IMR-90 (cell line): ENCODE data around the gene ECSIT. TPM values are rescaled to one million over a fixed set of nuclear protein-coding genes. Genes with fewer than 3 reads are reported as not detected.

Experiments
- ATAC-seq: fragments of 200-7000 bp; cut with Tn5 transposase; 2 replicates; pipeline ENCODE4 v1.9.1; 2020; ENCODE audit warnings: low read depth, mild to moderate bottlenecking, moderate library complexity
- BruUV-seq: library from RNA; stranded (reverse); fragments of 400-500 nt; replicated peaks from 2 replicates; lab custom pipeline; 2021; lab: Mats Ljungman, UMichigan
- CTCF ChIA-PET: fragments of 300-600 bp; formaldehyde crosslinking; extraction: SDS; loops from one replicate; lab custom pipeline; 2021; ENCODE audit warnings: antibody characterized with exemption; lab: Yijun Ruan, JAX
- POLR2A ChIA-PET: fragments of 300-600 bp; sonication (Branson Sonifier 250); formaldehyde crosslinking; loops from one replicate; lab custom pipeline; 2022; ENCODE audit warnings: antibody characterized with exemption; ENCODE audit not compliant: unreplicated experiment; lab: Charles Lee
- DNase-seq: peaks from one replicate; pipeline ENCODE4 v3.0.0; 2013
- H2AFZ ChIP-seq: replicated peaks from 2 replicates; pipeline ENCODE3; 2013; ENCODE audit warnings: low read length, mild to moderate bottlenecking; ENCODE audit not compliant: poor library complexity
- H2AK5ac ChIP-seq: 2 replicates; pipeline ENCODE4 v1.6.1; 2013; ENCODE audit warnings: low read depth, low read length, inconsistent platforms
- H2AK9ac ChIP-seq: replicated peaks from 2 replicates; pipeline ENCODE3; 2013; ENCODE audit warnings: mild to moderate bottlenecking, low read depth, low read length, moderate library complexity; ENCODE audit not compliant: poor library complexity
- H2BK120ac ChIP-seq: 2 replicates; pipeline ENCODE4 v1.6.1; 2013; ENCODE audit warnings: low read depth, low read length, inconsistent platforms
- H2BK15ac ChIP-seq: 3 replicates; pipeline ENCODE4 v1.6.1; 2013; ENCODE audit warnings: low read depth, low read length, inconsistent platforms
- H2BK20ac ChIP-seq: 2 replicates; pipeline ENCODE4 v1.6.1; 2013; ENCODE audit warnings: low read depth, mild to moderate bottlenecking, inconsistent platforms, low read length, moderate library complexity
- H2BK5ac ChIP-seq: 2 replicates; pipeline ENCODE4 v1.6.1; 2013; ENCODE audit warnings: mild to moderate bottlenecking, low read depth, low read length, inconsistent platforms; ENCODE audit not compliant: poor library complexity, severe bottlenecking
- H3K14ac ChIP-seq: replicated peaks from 2 replicates; pipeline ENCODE4 v1.6.1; 2013; ENCODE audit warnings: low read depth, low read length, inconsistent platforms
- H3K18ac ChIP-seq: 2 replicates; pipeline ENCODE4 v1.6.1; 2013; ENCODE audit warnings: low read depth, low read length, control low read depth
- H3K23ac ChIP-seq: 2 replicates; pipeline ENCODE4 v1.6.1; 2013; ENCODE audit warnings: low read depth, low read length, inconsistent platforms
- H3K27ac ChIP-seq: 2 replicates; pipeline ENCODE4 v1.5.1; 2013; ENCODE audit warnings: mild to moderate bottlenecking, control low read depth, low read length; ENCODE audit not compliant: insufficient read depth
- H3K27me3 ChIP-seq: 2 replicates; pipeline ENCODE4 v1.6.1; 2013; ENCODE audit warnings: low read length; ENCODE audit not compliant: control insufficient read depth, insufficient read depth
- H3K36me3 ChIP-seq: 2 replicates; pipeline ENCODE4 v1.6.1; 2013; ENCODE audit warnings: low read length, mixed read lengths; ENCODE audit not compliant: control insufficient read depth, insufficient read depth
- H3K4ac ChIP-seq: 2 replicates; pipeline ENCODE4 v1.6.1; 2013; ENCODE audit warnings: low read depth, low read length, inconsistent platforms
- H3K4me1 ChIP-seq: 2 replicates; pipeline ENCODE4 v1.6.1; 2013; ENCODE audit warnings: low read length, mixed read lengths; ENCODE audit not compliant: control insufficient read depth, insufficient read depth
- H3K4me2 ChIP-seq: 2 replicates; pipeline ENCODE4 v1.6.1; 2013; ENCODE audit warnings: low read depth, mild to moderate bottlenecking, control low read depth, low read length, moderate library complexity
- H3K4me3 ChIP-seq: 2 replicates; pipeline ENCODE4 v1.5.1; 2013; ENCODE audit warnings: low read depth, mild to moderate bottlenecking, control low read depth, low read length, moderate library complexity; ENCODE audit not compliant: insufficient read depth
- H3K56ac ChIP-seq: 2 replicates; pipeline ENCODE4 v1.6.1; 2013; ENCODE audit warnings: low read length, inconsistent platforms; ENCODE audit not compliant: insufficient read depth; ENCODE audit errors: extremely low read depth
- H3K79me1 ChIP-seq, 2 experiments: 2 replicates each; pipeline ENCODE4 v1.6.1; 2013; ENCODE audit warnings: low read length in 2 of 2, inconsistent platforms in 1 of 2, low read depth in 1 of 2
- H3K9ac ChIP-seq: 2 replicates; pipeline ENCODE4 v1.6.1; 2013; ENCODE audit warnings: low read depth, low read length, control low read depth
- H3K9me1 ChIP-seq: 2 replicates; pipeline ENCODE4 v1.6.1; 2013; ENCODE audit warnings: low read length, inconsistent platforms; ENCODE audit not compliant: insufficient read depth
- H3K9me3 ChIP-seq: 2 replicates; pipeline ENCODE4 v1.6.1; 2013; ENCODE audit warnings: low read length; ENCODE audit not compliant: control insufficient read depth, insufficient read depth
- H4K20me1 ChIP-seq: 2 replicates; pipeline ENCODE4 v1.6.1; 2013; ENCODE audit warnings: low read length, inconsistent platforms; ENCODE audit not compliant: insufficient read depth
- H4K5ac ChIP-seq: 2 replicates; pipeline ENCODE4 v1.6.1; 2013; ENCODE audit warnings: mild to moderate bottlenecking, low read depth, low read length, control low read depth
- H4K8ac ChIP-seq, 2 experiments: 2 replicates each; pipeline ENCODE4 v1.6.1; 2013; ENCODE audit warnings: low read depth in 2 of 2, low read length in 2 of 2, control low read depth in 1 of 2, inconsistent platforms in 1 of 2
- H4K91ac ChIP-seq: 2 replicates; pipeline ENCODE4 v1.6.1; 2013; ENCODE audit warnings: low read depth, low read length, inconsistent platforms; ENCODE audit not compliant: insufficient read depth
- BHLHE40 ChIP-seq: fragments of 150-350 bp; IDR thresholded peaks from 2 replicates; pipeline ENCODE4 v1.6.1; 2016; ENCODE audit warnings: mild to moderate bottlenecking, low read depth, low read length
- CEBPB ChIP-seq: IDR thresholded peaks from 2 replicates; pipeline ENCODE4 v1.6.1; 2012; ENCODE audit warnings: low read depth, low read length, improper control_type of control experiment
- CHD1 ChIP-seq: IDR thresholded peaks from 2 replicates; pipeline ENCODE4 v1.6.1; 2012; ENCODE audit warnings: low read depth, low read length, improper control_type of control experiment
- ELK1 ChIP-seq: fragments of 150-350 bp; IDR thresholded peaks from 2 replicates; pipeline ENCODE4 v1.6.1; 2016; ENCODE audit warnings: low read depth, mild to moderate bottlenecking, low read length, moderate library complexity, borderline replicate concordance
- MAFK ChIP-seq: IDR thresholded peaks from 2 replicates; pipeline ENCODE4 v1.6.1; 2012; ENCODE audit warnings: low read depth, low read length, improper control_type of control experiment
- MAZ ChIP-seq: IDR thresholded peaks from 2 replicates; pipeline ENCODE4 v1.6.1; 2012; ENCODE audit warnings: low read depth, mild to moderate bottlenecking, low read length, improper control_type of control experiment, moderate library complexity, borderline replicate concordance
- MXI1 ChIP-seq: IDR thresholded peaks from 2 replicates; pipeline ENCODE4 v1.6.1; 2012; ENCODE audit warnings: low read depth, mild to moderate bottlenecking, low read length, moderate library complexity, borderline replicate concordance
- NFE2L2 ChIP-seq: fragments of 150-350 bp; IDR thresholded peaks from 2 replicates; pipeline ENCODE4 v1.6.1; 2016; ENCODE audit warnings: low read depth, mild to moderate bottlenecking, low read length
- POLR2A ChIP-seq: IDR thresholded peaks from 2 replicates; pipeline ENCODE4 v1.6.1; 2012; ENCODE audit warnings: mild to moderate bottlenecking, low read depth, low read length
- RAD21 ChIP-seq: IDR thresholded peaks from 2 replicates; pipeline ENCODE4 v1.6.1; 2012; ENCODE audit warnings: low read length, improper control_type of control experiment
- RCOR1 ChIP-seq: IDR thresholded peaks from 2 replicates; pipeline ENCODE4 v1.6.1; 2012; ENCODE audit warnings: mild to moderate bottlenecking, low read length, improper control_type of control experiment; ENCODE audit not compliant: insufficient replicate concordance
- RFX5 ChIP-seq: IDR thresholded peaks from 2 replicates; pipeline ENCODE4 v1.8.0; 2012; ENCODE audit warnings: low read depth, mild to moderate bottlenecking, low read length, moderate library complexity
- SMC3 ChIP-seq: fragments of 150-350 bp; IDR thresholded peaks from 2 replicates; pipeline ENCODE4 v1.6.1; 2016; ENCODE audit warnings: low read depth, mild to moderate bottlenecking, antibody characterized with exemption, low read length, moderate library complexity
- WGBS, 2 experiments: methylation state at CpG; one replicate each; pipeline versions ENCODE4 v1.1.5 to v1.1.7; 2013; ENCODE audit warnings: missing lambda C conversion rate in 2 of 2; ENCODE audit not compliant: insufficient read length in 1 of 2; ENCODE audit errors: extremely low coverage in 2 of 2; 5-methylcytosine and 5-hydroxymethylcytosine counted together
- dilution Hi-C: fragments of 300-500 bp; cut with HindIII; formaldehyde crosslinking; loops from one replicate; pipeline ENCODE4 v1.14.3; 2018; ENCODE audit warnings: low sequenced_read_pairs; ENCODE audit not compliant: unreplicated experiment
- in situ Hi-C: fragments of 300-500 bp; cut with MboI; formaldehyde crosslinking; loops from 3 replicates; pipeline ENCODE4 v1.14.3; 2019; ENCODE audit warnings: low sequenced_read_pairs, inconsistent platforms, mixed read lengths
- intact Hi-C: fragments of 100-400 bp; cut with micrococcal nuclease; formaldehyde crosslinking; loops from 2 replicates; pipeline ENCODE4 v1.10.0; 2022
- polyA plus RNA-seq, 3 experiments: library from polyadenylated mRNA; depleted of rRNA; stranded (reverse); fragments of >200 nt; gene quantifications; 2 replicates each; pipeline ENCODE4 v1.2.3, GENCODE V29; 2012; ENCODE audit warnings: low replicate concordance in 1 of 3
- total RNA-seq: library from RNA; depleted of rRNA; stranded (reverse); fragments of >200 nt; gene quantifications from 2 replicates; pipeline ENCODE4 v1.2.3, GENCODE V29; 2012

ECSIT gene
- total and polyA plus RNA-seq, 2 of the 4 experiments (the other 2 are of a cell fraction): 30.5 to 42.3 TPM

- no peak overlapping the region for H3K14ac ChIP-seq
- H2AK5ac ChIP-seq: no peak overlapping the region
- H4K8ac ChIP-seq: no peak overlapping the region
- H3K9ac ChIP-seq: no peak overlapping the region
- peaks cover 34% of the 10 kb centered on the region for H4K20me1 ChIP-seq
- H3K18ac ChIP-seq: no peak overlapping the region
- no peak overlapping the region for H2BK20ac ChIP-seq
- no peak overlapping the region for H3K56ac ChIP-seq
- H4K91ac ChIP-seq: no peak overlapping the region
- dilution Hi-C loops (no loop called here), in situ Hi-C loops (no loop called here), intact Hi-C loops (no loop called here)
- BruUV-seq: no TSS peak
- H2BK120ac ChIP-seq: no peak overlapping the region
- H3K79me1 ChIP-seq: peaks cover 11 to 35% of the 10 kb centered on the region in 2 experiments; a peak in 3 of 4 replicates
- no peak overlapping the region for H3K27ac ChIP-seq
- no peak overlapping the region for H2BK5ac ChIP-seq
- no peak for DNase-seq
- no peaks in the 10 kb centered on the region for H3K27me3 ChIP-seq
- H3K23ac ChIP-seq: no peak overlapping the region
- H3K4me2 ChIP-seq: no peak overlapping the region
- no peak overlapping the region for H2AFZ ChIP-seq
- ChIA-PET POLR2A (no interaction called here), CTCF (no interaction called here)
- H4K5ac ChIP-seq: no peak overlapping the region
- no peaks in the 10 kb centered on the region for H3K4me1 ChIP-seq
- no peak overlapping the region for H3K4ac ChIP-seq
- H3K36me3 ChIP-seq: peaks cover 47% of the 10 kb centered on the region
- no peak for ATAC-seq
- H2AK9ac ChIP-seq: no peak overlapping the region
- 66% methylated on average over 3 of the region's 20 CpGs; no CpG with 5 or more reads in 1 of the 2 experiments for WGBS, 2 experiments
- peaks cover 5% of the 10 kb centered on the region; the same call in 1 of the 2 replicates for H3K9me1 ChIP-seq
- TF ChIP-seq MAFK: no peak
- TF ChIP-seq SMC3: no peak
- no peak for TF ChIP-seq RCOR1
- TF ChIP-seq MAZ: no peak
- no peak for TF ChIP-seq CHD1
- TF ChIP-seq POLR2A: no peak
- TF ChIP-seq CEBPB: no peak
- no peak for TF ChIP-seq MXI1
- TF ChIP-seq ELK1: no peak
- TF ChIP-seq BHLHE40: no peak
- TF ChIP-seq RFX5: no peak
- TF ChIP-seq NFE2L2: no peak
- TF ChIP-seq RAD21: no peak
- H3K4me3 ChIP-seq: no peak overlapping the region
- H2BK15ac ChIP-seq: no peak overlapping the region
- no peaks in the 10 kb centered on the region for H3K9me3 ChIP-seq
Measured at GRCh38 chr19:11552666-11553372, 23.9 kb upstream of the ECSIT start.
